Measurements from ENCODE around the gene LACTB.

- TF ChIP-seq ARNT (IDR thresholded peaks at IDR 0.05) (no peak), ELF4 (IDR thresholded peaks at IDR 0.05) (no peak), FOXA1 (IDR thresholded peaks at IDR 0.05) (no peak)
These were observed 44.6 kb downstream of the LACTB start for GRCh38 chr15:63166219-63166618.
